ENCODE measurements around the gene DCAF8L1. TPM values are rescaled to one million over a fixed set of nuclear protein-coding genes. Genes with fewer than 3 reads are reported as not detected.

DCAF8L1 gene
- 0.03 and 0.10 TPM in 2 replicates for polyA plus RNA-seq (2012; rRNA removed)
- polyA plus RNA-seq (2012; cell fraction: cytosol; rRNA removed): 0.09 and 0.13 TPM in 2 replicates
- 0.02 and 0.04 TPM in 2 replicates for polyA plus RNA-seq (2012; cell fraction: nucleus; rRNA removed)

DNA sequence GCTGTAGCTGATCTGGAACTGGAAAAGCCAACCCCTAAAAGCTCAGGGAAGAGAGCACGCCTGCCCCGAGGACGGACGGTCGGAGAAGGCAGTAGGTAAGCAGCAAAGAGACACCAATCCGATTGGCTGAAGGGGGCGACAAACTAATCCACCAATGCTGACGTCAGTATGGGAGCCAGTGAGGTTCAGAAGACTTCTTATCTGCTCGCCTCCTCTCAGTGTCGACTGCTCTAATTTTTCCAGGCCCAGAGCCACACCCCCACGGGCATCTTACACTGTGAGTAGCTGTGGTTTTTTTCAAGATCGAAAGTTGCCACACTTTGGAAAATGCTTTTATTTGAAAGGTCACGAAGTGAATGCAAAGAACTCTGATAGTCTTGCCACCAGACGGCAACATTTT is at the start of gene DCAF8L1:
DCAF8L1 (minus strand) TSS at position 101 of the 400 bp plus-strand sequence. CDS start 115 bp downstream, outside the sequence.
- H3K27ac ChIP-seq (ENCODE audit: low read depth in 2 of 2, low read length in 1 of 2): no peak within 1 kb of the TSS
- ChIA-PET CTCF (no interaction called here), POLR2A (no interaction called here)
- H2AFZ ChIP-seq (ENCODE audit: low read depth): no peak within 1 kb of the TSS
- H3K9ac ChIP-seq: no peak within 1 kb of the TSS
- H3K36me3 ChIP-seq (replicated peaks in 1 of 2; ENCODE audit: control insufficient read depth in 1 of 2, insufficient read depth in 2 of 2, low read length in 1 of 2): no peaks in the 10 kb centered on the region
- no peak within 1 kb of the TSS for H3K4me2 ChIP-seq
- 28% methylated on average over 9 of the region's 14 CpGs for WGBS (ENCODE audit: low lambda C conversion rate)
- H3K4me1 ChIP-seq (ENCODE audit: control insufficient read depth in 1 of 2, insufficient read depth in 2 of 2, low read depth in 1 of 2, low read length in 1 of 2): no peaks in the 10 kb centered on the region
- H3K4me3 ChIP-seq (ENCODE audit: low read depth in 2 of 2, low read length in 1 of 2): no peak within 1 kb of the TSS
- no peaks in the 10 kb centered on the region for H3K79me2 ChIP-seq (ENCODE audit: insufficient read depth)
- no peaks in the 10 kb centered on the region for H4K20me1 ChIP-seq (ENCODE audit: insufficient read depth)
- peaks cover 5% of the 10 kb centered on the region; the same call in 1 of the 2 replicates for H3K27me3 ChIP-seq (ENCODE audit: insufficient read depth)
- DNase-seq: no peak
- no peaks in the 10 kb centered on the region for H3F3A ChIP-seq (replicated peaks; ENCODE audit: insufficient read depth)
- H3K9me2 ChIP-seq: no peaks in the 10 kb centered on the region
- H3K9me3 ChIP-seq: no peaks in the 10 kb centered on the region
- TF ChIP-seq RCOR1 (IDR thresholded peaks at IDR 0.05; ENCODE audit: low read length): no peak
- no peak for TF ChIP-seq RFX5 (IDR thresholded peaks at IDR 0.05; ENCODE audit: low read length)

DNA sequence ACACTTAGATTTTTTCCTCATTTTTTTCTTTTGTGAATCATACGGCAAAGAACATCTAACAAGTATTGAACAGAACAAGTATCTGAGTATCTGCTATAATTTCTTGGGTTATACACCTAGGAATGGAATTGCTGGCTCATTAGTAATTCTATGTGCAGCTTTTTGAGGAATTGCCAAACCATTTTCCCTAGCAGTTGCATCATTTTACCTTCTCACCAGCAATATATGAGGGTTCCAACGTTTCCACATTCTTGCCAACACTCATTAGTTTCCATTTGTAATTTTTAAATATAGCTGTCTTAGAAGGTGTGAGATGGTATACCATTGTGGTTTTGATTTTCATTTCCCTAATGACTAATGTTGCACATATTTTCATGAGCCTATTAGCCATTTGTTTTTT is 41.1 kb upstream of the DCAF8L1 start:
- no peaks in the 10 kb centered on the region for H4K20me1 ChIP-seq (ENCODE audit: insufficient read depth)
- no peak overlapping the region for H3K27ac ChIP-seq (ENCODE audit: low read depth in 2 of 2, low read length in 1 of 2)
- H3K4me2 ChIP-seq: no peak overlapping the region
- H3K4me1 ChIP-seq (ENCODE audit: control insufficient read depth in 1 of 2, insufficient read depth in 2 of 2, low read depth in 1 of 2, low read length in 1 of 2): no peaks in the 10 kb centered on the region
- no peaks in the 10 kb centered on the region for H3K36me3 ChIP-seq (replicated peaks in 1 of 2; ENCODE audit: control insufficient read depth in 1 of 2, insufficient read depth in 2 of 2, low read length in 1 of 2)
- no peaks in the 10 kb centered on the region for H3K27me3 ChIP-seq (ENCODE audit: insufficient read depth)
- no peaks in the 10 kb centered on the region for H3K9me3 ChIP-seq
- DNase-seq: no peak
- H2AFZ ChIP-seq (ENCODE audit: low read depth): no peak overlapping the region
- ChIA-PET CTCF (no interaction called here), POLR2A (no interaction called here)
- no peaks in the 10 kb centered on the region for H3F3A ChIP-seq (replicated peaks; ENCODE audit: insufficient read depth)
- no peak overlapping the region for H3K9ac ChIP-seq
- 9% methylated on average over 2 of the region's 2 CpGs for WGBS (ENCODE audit: low lambda C conversion rate)
- H3K79me2 ChIP-seq (ENCODE audit: insufficient read depth): no peaks in the 10 kb centered on the region
- H3K9me2 ChIP-seq: no peaks in the 10 kb centered on the region
- H3K4me3 ChIP-seq (ENCODE audit: low read depth in 2 of 2, low read length in 1 of 2): no peak overlapping the region
- TF ChIP-seq USF2 (IDR thresholded peaks at IDR 0.05; ENCODE audit: borderline replicate concordance, low read depth, low read length): no peak
- TF ChIP-seq MXI1 (IDR thresholded peaks at IDR 0.05; ENCODE audit: low read depth, low read length): no peak
- TF ChIP-seq RFX5 (IDR thresholded peaks at IDR 0.05; ENCODE audit: low read length): no peak
- TF ChIP-seq, protein P1, sequence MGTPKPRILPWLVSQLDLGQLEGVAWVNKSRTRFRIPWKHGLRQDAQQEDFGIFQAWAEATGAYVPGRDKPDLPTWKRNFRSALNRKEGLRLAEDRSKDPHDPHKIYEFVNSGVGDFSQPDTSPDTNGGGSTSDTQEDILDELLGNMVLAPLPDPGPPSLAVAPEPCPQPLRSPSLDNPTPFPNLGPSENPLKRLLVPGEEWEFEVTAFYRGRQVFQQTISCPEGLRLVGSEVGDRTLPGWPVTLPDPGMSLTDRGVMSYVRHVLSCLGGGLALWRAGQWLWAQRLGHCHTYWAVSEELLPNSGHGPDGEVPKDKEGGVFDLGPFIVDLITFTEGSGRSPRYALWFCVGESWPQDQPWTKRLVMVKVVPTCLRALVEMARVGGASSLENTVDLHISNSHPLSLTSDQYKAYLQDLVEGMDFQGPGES (IDR thresholded peaks at IDR 0.05; ENCODE audit: low read depth, low read length): no peak
- TF ChIP-seq JUND (IDR thresholded peaks at IDR 0.05): no peak
- TF ChIP-seq USF1 (IDR thresholded peaks at IDR 0.05; ENCODE audit: borderline replicate concordance, low read depth): no peak
- no peak for TF ChIP-seq YY1 (IDR thresholded peaks at IDR 0.05; ENCODE audit: low read depth)
- TF ChIP-seq SMC3 (IDR thresholded peaks at IDR 0.05; ENCODE audit: low read depth, low read length): no peak
- TF ChIP-seq GABPA (IDR thresholded peaks at IDR 0.05; ENCODE audit: low read depth): no peak
- TF ChIP-seq FOSL2 (IDR thresholded peaks at IDR 0.05; ENCODE audit: borderline replicate concordance, low read depth): no peak
- TF ChIP-seq, protein P2, sequence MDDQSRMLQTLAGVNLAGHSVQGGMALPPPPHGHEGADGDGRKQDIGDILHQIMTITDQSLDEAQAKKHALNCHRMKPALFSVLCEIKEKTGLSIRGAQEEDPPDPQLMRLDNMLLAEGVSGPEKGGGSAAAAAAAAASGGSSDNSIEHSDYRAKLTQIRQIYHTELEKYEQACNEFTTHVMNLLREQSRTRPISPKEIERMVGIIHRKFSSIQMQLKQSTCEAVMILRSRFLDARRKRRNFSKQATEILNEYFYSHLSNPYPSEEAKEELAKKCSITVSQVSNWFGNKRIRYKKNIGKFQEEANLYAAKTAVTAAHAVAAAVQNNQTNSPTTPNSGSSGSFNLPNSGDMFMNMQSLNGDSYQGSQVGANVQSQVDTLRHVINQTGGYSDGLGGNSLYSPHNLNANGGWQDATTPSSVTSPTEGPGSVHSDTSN (IDR thresholded peaks at IDR 0.05): no peak
- TF ChIP-seq FOXM1 (IDR thresholded peaks at IDR 0.05; ENCODE audit: low read depth): no peak
- TF ChIP-seq EZH2phosphoT487 (IDR thresholded peaks at IDR 0.05; ENCODE audit: borderline replicate concordance, low read depth): no peak
- no peak for TF ChIP-seq NFIC (IDR thresholded peaks at IDR 0.05; ENCODE audit: borderline replicate concordance)
- TF ChIP-seq NRF1 (IDR thresholded peaks at IDR 0.05; ENCODE audit: low read depth, low read length): no peak
- TF ChIP-seq, protein P3, sequence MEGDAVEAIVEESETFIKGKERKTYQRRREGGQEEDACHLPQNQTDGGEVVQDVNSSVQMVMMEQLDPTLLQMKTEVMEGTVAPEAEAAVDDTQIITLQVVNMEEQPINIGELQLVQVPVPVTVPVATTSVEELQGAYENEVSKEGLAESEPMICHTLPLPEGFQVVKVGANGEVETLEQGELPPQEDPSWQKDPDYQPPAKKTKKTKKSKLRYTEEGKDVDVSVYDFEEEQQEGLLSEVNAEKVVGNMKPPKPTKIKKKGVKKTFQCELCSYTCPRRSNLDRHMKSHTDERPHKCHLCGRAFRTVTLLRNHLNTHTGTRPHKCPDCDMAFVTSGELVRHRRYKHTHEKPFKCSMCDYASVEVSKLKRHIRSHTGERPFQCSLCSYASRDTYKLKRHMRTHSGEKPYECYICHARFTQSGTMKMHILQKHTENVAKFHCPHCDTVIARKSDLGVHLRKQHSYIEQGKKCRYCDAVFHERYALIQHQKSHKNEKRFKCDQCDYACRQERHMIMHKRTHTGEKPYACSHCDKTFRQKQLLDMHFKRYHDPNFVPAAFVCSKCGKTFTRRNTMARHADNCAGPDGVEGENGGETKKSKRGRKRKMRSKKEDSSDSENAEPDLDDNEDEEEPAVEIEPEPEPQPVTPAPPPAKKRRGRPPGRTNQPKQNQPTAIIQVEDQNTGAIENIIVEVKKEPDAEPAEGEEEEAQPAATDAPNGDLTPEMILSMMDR (IDR thresholded peaks at IDR 0.05): no peak

Data from SK-N-SH (cell line).